DOHH2 (cell line): ENCODE data around the gene GOLPH3.

Experiments used
- H3F3A ChIP-seq: fragments of 200-600 bp; sonication (generic), shearing (Covaris generic); 2 replicates; pipeline ENCODE4 v1.6.0; 2016; ENCODE audit warnings: antibody characterized with exemption, mild to moderate bottlenecking; ENCODE audit not compliant: control insufficient read depth, insufficient read depth
- H3K27ac ChIP-seq: fragments of 200-600 bp; sonication (generic); 2 replicates; pipeline ENCODE4 v1.5.1; 2014; ENCODE audit warnings: low read depth, mild to moderate bottlenecking, low read length, moderate library complexity
- H3K27me3 ChIP-seq: fragments of 200-600 bp; sonication (generic); 2 replicates; pipeline ENCODE4 v1.6.1; 2014; ENCODE audit warnings: mild to moderate bottlenecking, low read length, mixed read lengths; ENCODE audit not compliant: control insufficient read depth
- H3K36me3 ChIP-seq: fragments of 200-600 bp; sonication (generic); 2 replicates; pipeline ENCODE4 v1.6.1; 2014; ENCODE audit warnings: mild to moderate bottlenecking, low read length, moderate library complexity, mixed read lengths; ENCODE audit not compliant: control insufficient read depth
- H3K4me1 ChIP-seq: fragments of 200-600 bp; sonication (generic); 2 replicates; pipeline ENCODE4 v1.6.1; 2014; ENCODE audit warnings: mild to moderate bottlenecking, low read length, mixed read lengths; ENCODE audit not compliant: control insufficient read depth
- H3K4me2 ChIP-seq: fragments of 200-600 bp; sonication (generic); 2 replicates; pipeline ENCODE4 v1.6.0; 2014; ENCODE audit warnings: mild to moderate bottlenecking, low read length, moderate library complexity
- H3K4me3 ChIP-seq: fragments of 200-600 bp; sonication (generic); 2 replicates; pipeline ENCODE4 v1.5.1; 2014; ENCODE audit warnings: mild to moderate bottlenecking, low read length, mixed read lengths
- H3K79me2 ChIP-seq: fragments of 200-600 bp; sonication (generic); 2 replicates; pipeline ENCODE4 v1.6.1; 2014; ENCODE audit warnings: mild to moderate bottlenecking, low read length, mixed read lengths; ENCODE audit not compliant: control insufficient read depth
- H3K9me2 ChIP-seq: fragments of 200-600 bp; sonication (generic); replicated peaks from 2 replicates; pipeline ENCODE4 v1.6.1; 2014; ENCODE audit warnings: mild to moderate bottlenecking, low read length, mixed read lengths; ENCODE audit not compliant: control insufficient read depth
- H3K9me3 ChIP-seq: fragments of 200-600 bp; sonication (generic); 2 replicates; pipeline ENCODE4 v1.6.1; 2014; ENCODE audit warnings: antibody characterized with exemption, low read length, mixed read lengths; ENCODE audit not compliant: control insufficient read depth, insufficient read depth
- H4K20me1 ChIP-seq: fragments of 200-600 bp; sonication (generic); 2 replicates; pipeline ENCODE4 v1.6.0; 2014; ENCODE audit warnings: low read depth, mild to moderate bottlenecking, antibody characterized with exemption, low read length, moderate library complexity; ENCODE audit not compliant: control insufficient read depth, insufficient read depth
- CTCF ChIP-seq: fragments of 200-600 bp; sonication (generic); IDR thresholded peaks from one replicate; pipeline ENCODE4 v1.5.1; 2014; ENCODE audit warnings: antibody characterized with exemption, mild to moderate bottlenecking, low read depth, low read length; ENCODE audit not compliant: poor library complexity, severe bottlenecking
- EZH2phosphoT487 ChIP-seq: fragments of 200-600 bp; sonication (generic); IDR thresholded peaks from 2 replicates; pipeline ENCODE4 v1.6.1; 2017; ENCODE audit warnings: borderline replicate concordance, mild to moderate bottlenecking, antibody characterized with exemption, low read length, moderate library complexity, mixed read lengths

GOLPH3 gene

GRCh38 chr5:32170303-32171151, 3.6 kb downstream of the GOLPH3 start:
- H3K27me3 ChIP-seq, result no peaks in the 10 kb centered on the region
- H3K4me1 ChIP-seq, result peaks cover 26% of the 10 kb centered on the region
- no peaks in the 10 kb centered on the region for H3K9me3 ChIP-seq
- no peak overlapping the region for H3K4me3 ChIP-seq
- peaks cover 86% of the 10 kb centered on the region for H3K79me2 ChIP-seq
- TF ChIP-seq EZH2phosphoT487 (no peak), CTCF (no peak)
- H4K20me1 ChIP-seq, result peaks cover 13% of the 10 kb centered on the region
- no peak overlapping the region for H3K27ac ChIP-seq
- H3K9me2 ChIP-seq, result no peaks in the 10 kb centered on the region
- peaks cover 75% of the 10 kb centered on the region for H3K36me3 ChIP-seq
- no peak overlapping the region for H3K4me2 ChIP-seq
- no peaks in the 10 kb centered on the region for H3F3A ChIP-seq

- TF ChIP-seq CTCF (no peak), EZH2phosphoT487 (no peak)
- no peak overlapping the region for H3K27ac ChIP-seq
- H3K4me2 ChIP-seq, result no peak overlapping the region
- H3K4me1 ChIP-seq, result peaks cover 38% of the 10 kb centered on the region
- no peaks in the 10 kb centered on the region for H3K27me3 ChIP-seq
- peaks cover 77% of the 10 kb centered on the region for H3K36me3 ChIP-seq
- no peaks in the 10 kb centered on the region for H3K9me3 ChIP-seq
- H3F3A ChIP-seq, result 0 out of 2 replicates have a peak, but pooled peaks cover 2% of the 10 kb centered on the region
- no peak overlapping the region for H3K4me3 ChIP-seq
- H3K79me2 ChIP-seq, result peaks cover 100% of the 10 kb centered on the region
- no peaks in the 10 kb centered on the region for H3K9me2 ChIP-seq
- H4K20me1 ChIP-seq, result peaks cover 13% of the 10 kb centered on the region
These were observed 5.6 kb downstream of the GOLPH3 start for GRCh38 chr5:32168460-32169033.

GRCh38 chr5:32165597-32165996, 8.5 kb downstream of the GOLPH3 start:
- peaks cover 54% of the 10 kb centered on the region for H3K36me3 ChIP-seq
- TF ChIP-seq CTCF, result no peak
- TF ChIP-seq EZH2phosphoT487, result no peak

More at GRCh38 chr5:32165597-32165996, 8.5 kb downstream of the GOLPH3 start:
- Histone ChIP-seq H3K9me2 (no peaks in the 10 kb centered on the region), H3K27me3 (no peaks in the 10 kb centered on the region), H3K9me3 (no peaks in the 10 kb centered on the region), H3K4me1 (peaks cover 28% of the 10 kb centered on the region), H3K4me2 (no peak overlapping the region), H3F3A (0 out of 2 replicates have a peak, but pooled peaks cover 2% of the 10 kb centered on the region), H3K79me2 (peaks cover 97% of the 10 kb centered on the region), H4K20me1 (0 out of 2 replicates have a peak, but pooled peaks cover 3% of the 10 kb centered on the region), H3K4me3 (no peak overlapping the region), H3K27ac (no peak overlapping the region)
